Myometrial cell (primary cell): ENCODE data around the gene KCNG3. TPM values are rescaled to one million over a fixed set of nuclear protein-coding genes. Genes with fewer than 3 reads are reported as not detected.

Source experiments
- total RNA-seq: library from RNA; depleted of rRNA; stranded (reverse); fragments of >200 nt; gene quantifications from 2 replicates; pipeline ENCODE4 v1.2.3, GENCODE V29; 2015

The KCNG3 gene
- not detected in 2 replicates for total RNA-seq

GRCh38 chr2:42493468-42494354 lies at the start of gene KCNG3:
TSS of gene KCNG3 (minus strand) at chr2:42493982. CDS start at chr2:42493501, 481 bp downstream.

Other genes with a start within 250 kb of the KCNG3 start
- 211 and 253 TPM in 2 replicates for gene COX7A2L, start 132.8 kb downstream of the KCNG3 start, total RNA-seq
- 19.6 and 20.9 TPM in 2 replicates for gene MTA3, start 74.7 kb upstream of the KCNG3 start, total RNA-seq